ENCODE results near the gene SSBP2.

DNA sequence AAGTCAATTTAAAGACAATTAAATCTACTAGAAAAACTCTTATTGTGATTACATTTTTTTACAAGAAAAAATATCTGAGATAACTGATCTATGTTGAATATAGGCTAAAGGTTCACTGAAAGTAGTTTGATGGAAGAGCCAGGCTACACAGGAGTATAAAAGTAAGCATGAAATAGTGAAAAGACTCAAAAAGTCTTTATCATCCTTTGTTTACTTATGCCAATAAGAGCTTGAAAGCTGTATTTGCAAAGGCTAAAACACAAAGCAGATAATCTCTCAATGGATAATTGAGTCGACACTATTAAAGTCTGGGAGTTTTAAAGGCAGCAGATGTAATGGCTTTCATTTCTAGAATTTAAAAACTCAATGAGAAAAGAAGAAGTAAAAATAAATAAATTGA is 42.0 kb downstream of the SSBP2 start:
- TF ChIP-seq, protein P1, sequence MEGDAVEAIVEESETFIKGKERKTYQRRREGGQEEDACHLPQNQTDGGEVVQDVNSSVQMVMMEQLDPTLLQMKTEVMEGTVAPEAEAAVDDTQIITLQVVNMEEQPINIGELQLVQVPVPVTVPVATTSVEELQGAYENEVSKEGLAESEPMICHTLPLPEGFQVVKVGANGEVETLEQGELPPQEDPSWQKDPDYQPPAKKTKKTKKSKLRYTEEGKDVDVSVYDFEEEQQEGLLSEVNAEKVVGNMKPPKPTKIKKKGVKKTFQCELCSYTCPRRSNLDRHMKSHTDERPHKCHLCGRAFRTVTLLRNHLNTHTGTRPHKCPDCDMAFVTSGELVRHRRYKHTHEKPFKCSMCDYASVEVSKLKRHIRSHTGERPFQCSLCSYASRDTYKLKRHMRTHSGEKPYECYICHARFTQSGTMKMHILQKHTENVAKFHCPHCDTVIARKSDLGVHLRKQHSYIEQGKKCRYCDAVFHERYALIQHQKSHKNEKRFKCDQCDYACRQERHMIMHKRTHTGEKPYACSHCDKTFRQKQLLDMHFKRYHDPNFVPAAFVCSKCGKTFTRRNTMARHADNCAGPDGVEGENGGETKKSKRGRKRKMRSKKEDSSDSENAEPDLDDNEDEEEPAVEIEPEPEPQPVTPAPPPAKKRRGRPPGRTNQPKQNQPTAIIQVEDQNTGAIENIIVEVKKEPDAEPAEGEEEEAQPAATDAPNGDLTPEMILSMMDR (IDR thresholded peaks at IDR 0.05; ENCODE audit: low read depth, low read length), result no peak
- no peak for TF ChIP-seq POLR2A (IDR thresholded peaks at IDR 0.05; ENCODE audit: extremely low read depth, insufficient read length)
